GM12878 (cell line): Measurements from ENCODE around the gene RFFL. TPM values are rescaled to one million over a fixed set of nuclear protein-coding genes. Genes with fewer than 3 reads are reported as not detected.
A peak's percentile ranks its signal among the peaks of the same experiment; 100 is the strongest.

Source experiments
- ATAC-seq: fragments of 200-7000 bp; cut with Tn5 transposase; 3 replicates; pipeline ENCODE4 v1.9.1; 2020; ENCODE audit warnings: mild to moderate bottlenecking, moderate library complexity
- BruUV-seq: library from RNA; stranded (reverse); fragments of 400-500 nt; replicated peaks from 2 replicates; lab custom pipeline; 2021; lab: Mats Ljungman, UMichigan
- CTCF ChIA-PET: fragments of 300-600 bp; sonication (Branson Sonifier 250); formaldehyde crosslinking; extraction: SDS; loops from one replicate; lab custom pipeline; 2021; ENCODE audit warnings: inconsistent platforms; lab: Yijun Ruan, JAX
- POLR2A ChIA-PET: fragments of 350-600 bp; formaldehyde crosslinking; extraction: SDS; loops from one replicate; lab custom pipeline; 2021; ENCODE audit warnings: inconsistent platforms; lab: Charles Lee
- RAD21 ChIA-PET: fragments of 300-600 bp; sonication (Branson Sonifier 250); formaldehyde crosslinking; loops from one replicate; lab custom pipeline; 2023; ENCODE audit warnings: antibody characterized with exemption; ENCODE audit not compliant: unreplicated experiment; lab: Charles Lee
- SMC1A ChIA-PET: fragments of 300-600 bp; sonication (Branson Sonifier 250); formaldehyde crosslinking; loops from one replicate; lab custom pipeline; 2023; ENCODE audit not compliant: unreplicated experiment, uncharacterized antibody; lab: Charles Lee
- DNase-seq: peaks from one replicate; pipeline ENCODE4 v3.0.0-alpha.2; 2011; ENCODE audit warnings: low read depth, low spot score
- FAIRE-seq: peaks from 3 replicates; lab custom pipeline; 2011; peaks lifted over from hg19 to GRCh38; lab: Jason Lieb, UNC
- H2AFZ ChIP-seq: 2 replicates; pipeline ENCODE4 v1.6.0; 2011; ENCODE audit warnings: low read depth, low read length, control low read depth; ENCODE audit not compliant: control insufficient read depth
- H3K27ac ChIP-seq: 2 replicates; pipeline ENCODE4 v1.5.1; 2011; ENCODE audit warnings: control low read depth; ENCODE audit not compliant: control insufficient read depth, insufficient read depth
- H3K27me3 ChIP-seq, 2 experiments: replicated peaks in 1 of 2; 2 replicates each; pipeline versions ENCODE4 v1.6.0 to v1.6.1; 2011; ENCODE audit warnings: low read length in 1 of 2; ENCODE audit not compliant: control insufficient read depth in 2 of 2, insufficient read depth in 2 of 2
- H3K36me3 ChIP-seq, 2 experiments: 2 replicates each; pipeline ENCODE4 v1.5.1; 2011; ENCODE audit warnings: low read length in 1 of 2; ENCODE audit not compliant: control insufficient read depth in 2 of 2, insufficient read depth in 2 of 2
- H3K4me1 ChIP-seq: 2 replicates; pipeline ENCODE4 v1.6.1; 2011; ENCODE audit warnings: mild to moderate bottlenecking, low read length, moderate library complexity, mixed read lengths; ENCODE audit not compliant: control insufficient read depth, insufficient read depth
- H3K4me2 ChIP-seq: 2 replicates; pipeline ENCODE4 v1.6.0; 2011; ENCODE audit warnings: control low read depth; ENCODE audit not compliant: control insufficient read depth, insufficient read depth
- H3K4me3 ChIP-seq: fragments of 200-600 bp; sonication (generic); 2 replicates; pipeline ENCODE4 v1.5.1; 2016
- H3K79me2 ChIP-seq: 2 replicates; pipeline ENCODE4 v1.6.0; 2011; ENCODE audit warnings: low read length; ENCODE audit not compliant: control insufficient read depth, insufficient read depth
- H3K9ac ChIP-seq: 2 replicates; pipeline ENCODE4 v1.8.0; 2011; ENCODE audit warnings: low read length, control low read depth, mixed read lengths; ENCODE audit not compliant: control insufficient read depth, insufficient read depth
- H3K9me3 ChIP-seq: replicated peaks from 3 replicates; pipeline ENCODE4 v1.5.1; 2011; ENCODE audit warnings: mild to moderate bottlenecking, low read length; ENCODE audit not compliant: control insufficient read depth, insufficient read depth
- H4K20me1 ChIP-seq: 2 replicates; pipeline ENCODE4 v1.6.0; 2011; ENCODE audit not compliant: control insufficient read depth, insufficient read depth
- ATF7 ChIP-seq: fragments of 450-650 bp; IDR thresholded peaks from 2 replicates; pipeline ENCODE4 v1.6.1; 2016; ENCODE audit warnings: low read depth, mild to moderate bottlenecking
- MXI1 ChIP-seq: fragments of 150-350 bp; IDR thresholded peaks from 2 replicates; pipeline ENCODE4 v1.6.1; 2011; ENCODE audit warnings: low read depth, mild to moderate bottlenecking, inconsistent platforms, low read length, improper control_type of control experiment
- MYC ChIP-seq: IDR thresholded peaks from 2 replicates; pipeline ENCODE4 v1.6.1; 2011; ENCODE audit warnings: mild to moderate bottlenecking, low read length, moderate library complexity, inconsistent platforms; ENCODE audit not compliant: insufficient read depth, insufficient replicate concordance, insufficient read length, severe bottlenecking
- RUNX3 ChIP-seq: IDR thresholded peaks from 2 replicates; pipeline ENCODE4 v1.6.1; 2012; ENCODE audit warnings: low read length, inconsistent platforms
- SMAD5 ChIP-seq: IDR thresholded peaks from 2 replicates; pipeline ENCODE4 v1.6.1; 2016; ENCODE audit warnings: antibody characterized with exemption, low read depth
- SREBF2 ChIP-seq: IDR thresholded peaks from 2 replicates; pipeline ENCODE4 v1.6.1; 2012; ENCODE audit warnings: mild to moderate bottlenecking, low read length
- TAF1 ChIP-seq: IDR thresholded peaks from 2 replicates; pipeline ENCODE4 v1.6.1; 2011; ENCODE audit warnings: mild to moderate bottlenecking, low read depth, low read length, borderline replicate concordance
- WGBS: methylation state at CpG from one replicate; pipeline ENCODE4 v1.1.6; 2016; ENCODE audit warnings: low lambda C conversion rate; ENCODE audit not compliant: insufficient replicate concordance, insufficient coverage; ENCODE audit errors: missing lambda C conversion rate; 5-methylcytosine and 5-hydroxymethylcytosine counted together
- in situ Hi-C: fragments of 300-500 bp; cut with MboI; formaldehyde crosslinking; loops from 9 replicates; pipeline ENCODE4 v1.14.3; 2018; ENCODE audit warnings: mixed read lengths
- intact Hi-C: fragments of 100-400 bp; cut with micrococcal nuclease; formaldehyde crosslinking; loops from one replicate; pipeline ENCODE4 v1.14.2; 2022; ENCODE audit not compliant: unreplicated experiment
- polyA plus RNA-seq, 11 experiments: library from polyadenylated mRNA; depleted of rRNA in 4 of 11; unstranded in 6 of 11; stranded (reverse) in 5 of 11; fragments of >200 nt; fragmentation: Nextera tagmentation in 4 of 11; fragmentation: Illumina TruSeq in 1 of 11; extraction: Ambion mirVana in 4 of 11; extraction: Trizol in 1 of 11; gene quantifications; 1 replicate in 1 of 11; 2 replicates in 10 of 11; pipeline versions ENCODE4 v1.2.1 to v1.2.3, GENCODE V29; 2011 to 2016; ENCODE audit warnings: inconsistent platforms in 2 of 11, missing spikeins in 2 of 11, low read depth in 1 of 11
- total RNA-seq, 4 experiments: library from RNA; depleted of rRNA in 3 of 4; stranded (reverse); fragments of >200 nt in 3 of 4; fragmentation: Illumina TruSeq in 1 of 4; extraction: Trizol in 1 of 4; gene quantifications; 2 replicates each; pipeline versions ENCODE4 v1.2.1 to v1.2.3, GENCODE V29; 2013 to 2021
- TF ChIP-seq, protein P1 (sequence below): fragments of 450-650 bp; IDR thresholded peaks from 2 replicates; pipeline ENCODE4 v1.6.1; 2017; ENCODE audit warnings: mild to moderate bottlenecking, low read depth, inconsistent platforms; ENCODE audit not compliant: poor library complexity, severe bottlenecking

The RFFL gene
- total and polyA plus RNA-seq, 10 of the 15 experiments (the other 5 are each of a cell fraction or from before 2014, with no cell fraction given): 4.7 to 56.1 (median 26.9) TPM

DNA sequence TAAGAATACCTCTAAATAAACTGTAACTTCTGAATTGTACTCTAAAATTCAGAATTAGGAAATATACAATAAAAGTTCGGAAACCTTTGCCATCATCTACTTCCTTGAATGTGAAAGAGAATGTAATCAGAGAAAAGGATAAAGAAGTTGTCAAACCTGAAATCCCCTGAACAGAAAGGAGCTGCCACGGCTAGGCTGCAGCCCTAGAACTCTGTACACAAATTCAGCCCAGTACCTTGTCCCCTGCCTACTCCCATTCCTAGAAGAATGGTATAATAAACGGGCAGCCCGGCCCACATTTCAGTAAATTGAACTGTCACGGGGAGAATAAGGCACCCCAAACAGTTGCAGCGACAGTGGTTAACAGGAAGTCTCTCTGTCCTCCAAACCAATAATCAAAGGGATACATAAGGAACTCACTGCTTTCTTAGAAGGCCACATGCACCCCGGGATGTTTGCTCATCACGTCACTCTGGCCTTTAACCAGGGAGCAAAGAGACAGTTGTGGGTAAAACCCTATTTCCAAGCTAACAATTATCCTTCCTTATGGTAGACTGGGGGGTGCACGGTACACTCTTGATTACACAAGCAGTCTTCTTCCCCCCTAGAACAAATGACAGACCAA, 24.3 kb upstream of the RFFL start:
- Histone ChIP-seq H3K4me1 (peaks cover 17% of the 10 kb centered on the region), H3K27ac (peak overlapping the region; percentile 96), H3K27me3 (no peaks in the 10 kb centered on the region), H3K79me2 (peaks cover 58% of the 10 kb centered on the region), H2AFZ (peak overlapping the region; percentile 2), H4K20me1 (no peaks in the 10 kb centered on the region), H3K9ac (peak overlapping the region; percentile 95), H3K4me3 (peak overlapping the region; percentile 80), H3K9me3 (no peaks in the 10 kb centered on the region), H3K4me2 (peak overlapping the region; percentile 73), H3K36me3 (no peaks in the 10 kb centered on the region; a peak in 1 of 4 replicates)
- WGBS: under 1% methylated on average over 9 of the region's 9 CpGs
- in situ Hi-C loops (no loop called here), intact Hi-C loops (loop anchor here (1.0 to 5.0 kb wide), 3 partner anchors 25 to 106 kb away; partner anchors contain the start of genes LIG3, RAD51D and RFFL)
- RAD21 ChIA-PET: interaction anchor here (1.1 to 17.8 kb wide), 9 partner anchors 8 to 448 kb away, joined by 3 to 452 read pairs (median 5); partner anchors contain the start of genes LIG3 and RFFL
- CTCF ChIA-PET: interaction anchor here (0.8 to 3.0 kb wide), 8 partner anchors 10 to 47 kb away, joined by 3 to 23 read pairs (median 6); partner anchors contain the start of gene RFFL
- no TSS peak for BruUV-seq
- SMC1A ChIA-PET: interaction anchor here (1.0 to 14.7 kb wide), 7 partner anchors 8 to 69 kb away, joined by 3 to 534 read pairs (median 4); partner anchors contain the start of genes RAD51D and RFFL
- ATAC-seq (peak; percentile 12), FAIRE-seq (peak; percentile 13), DNase-seq (no peak)
- no peak for TF ChIP-seq MYC
- TF ChIP-seq MXI1: peak; percentile 51; the same call in 1 of the 2 replicates
- peak; percentile 12; the same call in 1 of the 2 replicates for TF ChIP-seq ATF7
- TF ChIP-seq, protein P1, sequence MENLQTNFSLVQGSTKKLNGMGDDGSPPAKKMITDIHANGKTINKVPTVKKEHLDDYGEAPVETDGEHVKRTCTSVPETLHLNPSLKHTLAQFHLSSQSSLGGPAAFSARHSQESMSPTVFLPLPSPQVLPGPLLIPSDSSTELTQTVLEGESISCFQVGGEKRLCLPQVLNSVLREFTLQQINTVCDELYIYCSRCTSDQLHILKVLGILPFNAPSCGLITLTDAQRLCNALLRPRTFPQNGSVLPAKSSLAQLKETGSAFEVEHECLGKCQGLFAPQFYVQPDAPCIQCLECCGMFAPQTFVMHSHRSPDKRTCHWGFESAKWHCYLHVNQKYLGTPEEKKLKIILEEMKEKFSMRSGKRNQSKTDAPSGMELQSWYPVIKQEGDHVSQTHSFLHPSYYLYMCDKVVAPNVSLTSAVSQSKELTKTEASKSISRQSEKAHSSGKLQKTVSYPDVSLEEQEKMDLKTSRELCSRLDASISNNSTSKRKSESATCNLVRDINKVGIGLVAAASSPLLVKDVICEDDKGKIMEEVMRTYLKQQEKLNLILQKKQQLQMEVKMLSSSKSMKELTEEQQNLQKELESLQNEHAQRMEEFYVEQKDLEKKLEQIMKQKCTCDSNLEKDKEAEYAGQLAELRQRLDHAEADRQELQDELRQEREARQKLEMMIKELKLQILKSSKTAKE: no peak
- peak; percentile 16 for TF ChIP-seq SMAD5
- TF ChIP-seq SREBF2: no peak
- peak; percentile 38 for TF ChIP-seq RUNX3
- TF ChIP-seq TAF1: peak; percentile 34; the same call in 1 of the 2 replicates
- POLR2A ChIA-PET: interaction anchor here (0.7 to 5.0 kb wide), 7 partner anchors 8 to 460 kb away, joined by 3 to 115 read pairs (median 6); partner anchors contain the start of gene RFFL
